GM21528 (cell line): ENCODE data around the gene MRFAP1L1.
"Not testable (repeated sequence)": the region's sequence is repeated elsewhere in the genome, so short reads cannot be mapped to it uniquely, and the experiment has no call there.

Experiments
- ATAC-seq: cut with Tn5 transposase; IDR thresholded peaks from one replicate; pipeline ENCODE4 v1.9.1; 2021; ENCODE audit warnings: mild to moderate bottlenecking, moderate library complexity; ENCODE audit not compliant: unreplicated experiment, low FRiP score

Gene MRFAP1L1

GRCh38 chr4:6734165-6734786 is 24.6 kb upstream of the MRFAP1L1 start:
- no peak for ATAC-seq

- no peak for ATAC-seq
Measured at GRCh38 chr4:6733358-6734164, 23.9 kb upstream of the MRFAP1L1 start.

DNA sequence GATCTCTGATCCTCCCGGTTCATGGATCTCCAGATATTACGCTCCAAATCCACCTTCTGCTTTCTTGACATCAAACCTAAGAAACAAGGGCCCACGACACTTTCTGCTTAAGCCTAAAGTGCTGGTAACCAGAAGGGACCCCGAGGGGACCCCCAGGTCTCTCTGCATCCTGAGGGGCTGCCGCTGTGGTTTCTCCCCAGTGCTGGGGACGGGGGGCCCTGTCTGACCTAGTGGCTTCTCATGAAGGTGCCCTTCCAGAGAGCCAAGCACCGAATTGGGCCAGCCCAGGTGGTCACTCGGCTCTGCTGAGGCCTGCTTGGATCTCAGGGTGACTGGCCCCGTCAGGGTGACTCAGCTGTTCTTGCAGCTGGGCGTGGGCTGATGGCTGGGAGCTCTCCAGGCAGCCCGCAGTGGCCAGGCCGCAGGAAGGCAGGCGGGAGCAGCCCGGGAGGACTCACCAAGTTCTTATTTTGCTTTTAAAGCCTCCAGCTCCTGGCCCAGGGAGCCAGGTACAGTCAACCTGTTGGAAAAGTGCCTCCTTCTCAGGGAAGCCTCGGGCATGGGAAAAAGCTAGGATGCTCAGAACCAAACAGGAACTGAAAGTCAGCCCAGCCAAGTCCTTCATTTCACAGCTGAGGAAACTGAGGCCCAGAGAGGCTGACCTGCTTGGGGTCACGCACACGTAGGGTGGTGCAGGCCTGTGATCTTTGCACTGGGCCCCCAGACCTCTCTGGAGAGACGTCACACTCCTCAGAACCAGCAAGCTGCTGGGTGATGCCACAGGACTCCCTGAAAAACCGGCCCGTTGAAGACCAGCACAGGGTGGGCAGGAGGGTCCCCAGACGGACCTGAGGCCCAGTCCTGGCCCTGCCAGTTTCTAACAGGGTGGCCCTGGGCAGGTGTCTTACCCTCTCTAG is 23.0 kb upstream of the MRFAP1L1 start:
- ATAC-seq: no peak

DNA sequence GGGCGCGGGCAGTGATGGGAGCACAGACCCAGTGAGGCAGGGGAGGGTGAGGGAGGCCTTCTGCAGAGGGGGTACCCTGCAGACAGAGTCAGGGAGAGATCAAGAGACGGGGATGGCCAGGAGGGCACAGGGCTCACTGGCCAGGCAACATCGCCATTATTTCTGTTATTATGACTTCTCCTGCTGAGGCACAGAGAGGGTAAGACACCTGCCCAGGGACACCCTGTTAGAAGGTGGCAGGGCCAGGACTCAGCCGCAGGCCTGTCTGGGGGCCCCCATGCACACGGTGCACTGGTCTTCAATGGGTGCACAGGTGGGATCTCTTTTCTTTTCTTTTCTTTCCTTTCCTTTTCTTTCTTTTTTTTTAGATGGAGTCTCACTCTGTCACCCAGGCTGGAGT is 22.1 kb upstream of the MRFAP1L1 start:
- no peak for ATAC-seq

DNA sequence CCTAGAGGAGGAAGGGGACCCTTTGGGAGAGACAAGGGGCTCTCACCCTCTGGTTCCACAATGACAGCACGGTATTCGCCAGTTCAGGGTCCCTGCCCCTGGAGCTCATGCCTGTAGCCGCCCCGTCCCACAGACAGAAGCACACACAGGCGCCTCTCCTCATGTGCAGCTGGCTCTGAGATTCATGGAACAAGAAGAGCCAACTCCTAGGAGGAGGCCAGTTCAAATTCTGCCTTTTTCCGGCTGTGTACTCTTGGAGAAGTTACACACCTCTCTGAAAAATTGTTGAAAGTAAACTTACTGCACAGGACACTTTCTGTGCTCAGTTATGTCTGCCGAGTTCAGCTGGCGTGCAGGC is 21.6 kb upstream of the MRFAP1L1 start:
- ATAC-seq: no peak

DNA sequence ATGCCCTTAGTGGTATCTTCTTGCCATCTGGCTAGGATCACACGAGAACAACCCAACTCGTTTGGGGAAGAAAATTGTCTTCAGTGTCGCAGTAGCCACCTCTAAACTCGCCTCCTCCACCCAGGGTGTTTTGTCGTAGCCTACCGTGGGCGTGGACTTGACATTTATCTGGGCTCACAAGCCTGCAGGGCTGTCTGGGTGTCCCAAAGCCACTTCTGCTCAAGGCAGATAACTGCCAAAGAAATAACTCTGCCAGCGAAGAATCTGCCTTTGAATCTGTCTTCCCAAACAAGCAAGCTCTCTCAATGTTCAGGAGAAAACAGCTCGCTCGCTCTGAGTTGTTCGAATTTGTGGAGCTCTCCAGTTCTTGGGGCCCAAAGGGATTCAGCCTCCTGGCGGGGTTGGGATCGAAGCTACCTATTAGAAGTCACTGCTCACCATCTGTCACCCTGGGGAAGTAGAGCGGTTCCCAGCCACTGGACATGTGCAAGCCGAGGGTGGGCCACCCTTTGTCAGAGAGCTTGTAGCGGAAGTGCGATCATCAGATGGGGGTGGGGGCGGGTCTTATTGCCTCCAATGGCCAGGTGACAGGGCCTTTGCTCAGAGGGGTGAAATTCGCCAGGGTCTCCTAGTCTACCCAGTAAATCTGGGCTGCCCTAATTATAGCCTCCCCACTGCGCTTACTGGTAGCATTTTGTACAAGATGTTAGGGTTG is 21.1 kb upstream of the MRFAP1L1 start:
- no peak for ATAC-seq

DNA sequence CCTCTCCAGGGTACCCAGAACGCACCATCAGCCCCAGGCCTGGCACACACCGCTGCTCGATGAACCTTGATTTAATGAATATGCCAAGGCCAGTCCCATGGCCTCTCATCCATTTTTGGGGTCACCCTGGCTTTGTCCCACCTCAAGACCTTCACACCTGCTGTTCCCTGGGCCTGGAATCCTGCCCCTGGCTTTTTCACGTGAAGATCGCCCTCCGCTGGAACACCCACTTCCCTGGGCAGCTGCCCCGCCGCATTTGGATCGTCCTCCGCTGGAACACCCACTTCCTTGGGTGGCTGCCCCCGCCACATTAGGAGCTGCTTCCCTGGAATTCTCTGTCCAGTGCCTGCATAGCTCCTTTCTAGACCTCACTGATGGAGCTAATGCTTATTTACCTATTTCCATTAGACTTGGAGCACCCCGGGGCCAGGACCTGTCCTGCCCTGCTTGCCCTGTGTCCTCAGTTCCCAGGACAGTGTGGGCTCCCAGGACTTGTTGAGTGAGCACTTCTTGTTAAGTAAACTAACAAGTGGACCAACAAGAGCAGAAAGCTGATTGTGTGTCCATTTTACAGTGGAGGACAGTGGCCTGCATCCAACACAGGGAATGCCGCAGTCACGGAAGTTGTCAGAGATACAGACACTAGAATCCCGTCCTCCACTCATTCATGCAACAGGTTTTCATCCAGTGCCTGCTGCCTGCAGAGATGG is 18.8 kb upstream of the MRFAP1L1 start:
- ATAC-seq: no peak

- no peak for ATAC-seq
Measured at GRCh38 chr4:6727943-6728250, 18.2 kb upstream of the MRFAP1L1 start.

GRCh38 chr4:6727081-6727942 is 17.6 kb upstream of the MRFAP1L1 start:
- no peak for ATAC-seq

- ATAC-seq: not testable (repeated sequence)
Measured at GRCh38 chr4:6725427-6725961, 15.8 kb upstream of the MRFAP1L1 start.

DNA sequence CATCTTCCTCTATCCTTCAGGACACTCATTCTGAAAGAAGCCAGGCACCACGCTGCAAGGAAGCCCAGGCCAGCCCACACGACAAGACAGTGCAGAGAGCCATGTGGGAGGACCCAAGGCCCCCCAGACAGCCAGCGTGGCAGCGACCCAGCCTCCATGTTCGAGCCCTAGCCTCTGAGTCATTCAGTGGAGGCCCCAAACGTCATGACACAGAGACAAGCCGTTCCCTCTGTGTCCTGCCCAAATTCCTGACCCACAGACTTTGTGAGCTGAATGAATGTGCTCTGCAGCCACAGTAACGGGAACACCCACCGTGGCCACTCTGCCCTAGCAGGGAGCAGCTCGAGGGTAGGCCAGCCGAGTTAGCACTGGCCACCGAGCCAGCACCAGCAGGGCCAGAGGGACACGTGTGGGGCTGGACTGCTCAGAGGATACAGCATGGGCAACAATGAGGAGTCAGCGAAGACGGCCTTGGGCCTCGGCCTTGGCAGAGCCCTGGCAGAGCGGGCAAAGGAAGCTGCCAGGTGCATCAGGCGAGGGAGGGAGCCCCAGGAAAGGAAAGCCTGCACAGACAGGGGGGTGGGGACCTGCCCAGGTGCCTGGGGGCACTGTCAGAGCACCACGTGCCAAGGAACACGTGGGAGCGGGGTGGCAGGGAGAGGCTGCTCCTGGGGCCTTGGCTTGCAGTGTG is 14.9 kb upstream of the MRFAP1L1 start:
- ATAC-seq: no peak

GRCh38 chr4:6723851-6724250 is 14.2 kb upstream of the MRFAP1L1 start:
- ATAC-seq: no peak

GRCh38 chr4:6722891-6723290 is 13.2 kb upstream of the MRFAP1L1 start:
- no peak for ATAC-seq

GRCh38 chr4:6721121-6721520 is 11.5 kb upstream of the MRFAP1L1 start:
- no peak for ATAC-seq

- no peak for ATAC-seq
Measured at GRCh38 chr4:6720202-6720699, 10.6 kb upstream of the MRFAP1L1 start.

DNA sequence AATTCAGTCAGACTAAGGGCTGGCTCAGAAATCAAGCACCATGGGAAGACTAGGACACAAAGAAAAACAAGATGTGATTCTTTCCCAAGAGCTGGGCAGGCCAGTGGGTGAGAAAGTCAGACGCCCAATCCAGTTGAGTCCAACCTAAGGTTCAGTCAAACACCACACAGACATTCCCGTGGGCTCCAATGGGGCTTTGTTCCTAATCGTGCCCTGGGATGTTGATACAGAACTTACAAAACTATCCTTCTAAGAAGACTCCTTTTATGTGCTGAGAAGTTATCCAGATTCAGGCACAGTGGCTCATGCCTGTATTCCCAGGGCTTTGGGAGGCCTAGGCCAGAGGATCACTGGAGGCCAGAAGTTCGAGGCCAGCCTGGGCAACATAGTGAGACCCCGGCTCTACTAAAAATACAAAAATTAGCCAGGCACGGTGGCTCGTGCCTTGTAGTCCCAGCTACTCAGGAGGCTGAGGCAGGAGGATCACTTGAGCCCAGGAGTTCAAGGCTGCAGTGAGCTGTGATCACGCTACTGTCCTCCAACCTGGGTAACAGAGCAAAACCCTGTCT is 10.0 kb upstream of the MRFAP1L1 start:
- no peak for ATAC-seq

GRCh38 chr4:6718932-6719610 is 9.4 kb upstream of the MRFAP1L1 start:
- no peak for ATAC-seq
